ENCODE data around the gene FCRLB.
"Not testable (repeated sequence)": the region's sequence is repeated elsewhere in the genome, so short reads cannot be mapped to it uniquely, and the experiment has no call there.

FCRLB gene

GRCh38 chr1:161693020-161693712, 28.2 kb upstream of the FCRLB start:
- H3K27ac ChIP-seq (ENCODE audit: low read depth, low read length); H3K4me1 ChIP-seq (ENCODE audit: control insufficient read depth in 5 of 5, insufficient read depth in 5 of 5, low read length in 5 of 5); H3K9ac ChIP-seq (ENCODE audit: low read length in 5 of 5); H3K9me3 ChIP-seq (ENCODE audit: control insufficient read depth in 5 of 5, low read length in 5 of 5); H3K27me3 ChIP-seq (ENCODE audit: control insufficient read depth in 5 of 5, insufficient read depth in 4 of 5, low read length in 5 of 5); H3K36me3 ChIP-seq (ENCODE audit: control insufficient read depth in 5 of 5, insufficient read depth in 5 of 5, low read length in 5 of 5); H3K4me3 ChIP-seq (ENCODE audit: low read depth in 1 of 5, low read length in 5 of 5): not testable (repeated sequence)

GRCh38 chr1:161698302-161698701, 23.0 kb upstream of the FCRLB start:
- H3K9me3 ChIP-seq (ENCODE audit: control insufficient read depth in 5 of 5, low read length in 5 of 5); H3K9ac ChIP-seq (ENCODE audit: low read length in 5 of 5); H3K27ac ChIP-seq (ENCODE audit: low read depth, low read length); H3K4me1 ChIP-seq (ENCODE audit: control insufficient read depth in 5 of 5, insufficient read depth in 5 of 5, low read length in 5 of 5); H3K27me3 ChIP-seq (ENCODE audit: control insufficient read depth in 5 of 5, insufficient read depth in 4 of 5, low read length in 5 of 5); H3K36me3 ChIP-seq (ENCODE audit: control insufficient read depth in 5 of 5, insufficient read depth in 5 of 5, low read length in 5 of 5); H3K4me3 ChIP-seq (ENCODE audit: low read depth in 1 of 5, low read length in 5 of 5): not testable (repeated sequence)

- no peak overlapping the region for H3K4me3 ChIP-seq (ENCODE audit: low read depth in 1 of 5, low read length in 5 of 5)
- H3K36me3 ChIP-seq (ENCODE audit: control insufficient read depth in 5 of 5, insufficient read depth in 5 of 5, low read length in 5 of 5), result no peaks in the 10 kb centered on the region
- H3K27ac ChIP-seq (ENCODE audit: low read depth, low read length), result no peak overlapping the region
- H3K9ac ChIP-seq (ENCODE audit: low read length in 5 of 5), result no peak overlapping the region
- no peaks in the 10 kb centered on the region for H3K27me3 ChIP-seq (ENCODE audit: control insufficient read depth in 5 of 5, insufficient read depth in 4 of 5, low read length in 5 of 5)
- peaks cover 0 to 7% (median 4%) of the 10 kb centered on the region in 5 donors for H3K4me1 ChIP-seq (ENCODE audit: control insufficient read depth in 5 of 5, insufficient read depth in 5 of 5, low read length in 5 of 5)
- H3K9me3 ChIP-seq (ENCODE audit: control insufficient read depth in 5 of 5, low read length in 5 of 5), result no peaks in the 10 kb centered on the region
These were observed 19.1 kb upstream of the FCRLB start for GRCh38 chr1:161702250-161702649.

- no peaks in the 10 kb centered on the region for H3K9me3 ChIP-seq (ENCODE audit: control insufficient read depth in 5 of 5, low read length in 5 of 5)
- H3K36me3 ChIP-seq (ENCODE audit: control insufficient read depth in 5 of 5, insufficient read depth in 5 of 5, low read length in 5 of 5), result no peaks in the 10 kb centered on the region
- no peak overlapping the region for H3K27ac ChIP-seq (ENCODE audit: low read depth, low read length)
- no peaks in the 10 kb centered on the region for H3K27me3 ChIP-seq (ENCODE audit: control insufficient read depth in 5 of 5, insufficient read depth in 4 of 5, low read length in 5 of 5)
- peaks cover 0 to 7% (median 4%) of the 10 kb centered on the region in 5 donors for H3K4me1 ChIP-seq (ENCODE audit: control insufficient read depth in 5 of 5, insufficient read depth in 5 of 5, low read length in 5 of 5)
- H3K9ac ChIP-seq (ENCODE audit: low read length in 5 of 5), result no peak overlapping the region
- H3K4me3 ChIP-seq (ENCODE audit: low read depth in 1 of 5, low read length in 5 of 5), result no peak overlapping the region
These were observed 15.8 kb upstream of the FCRLB start for GRCh38 chr1:161705537-161705936.

GRCh38 chr1:161706113-161706481, 15.2 kb upstream of the FCRLB start:
- H3K4me1 ChIP-seq (ENCODE audit: control insufficient read depth in 5 of 5, insufficient read depth in 5 of 5, low read length in 5 of 5), result peaks cover 0 to 7% (median 4%) of the 10 kb centered on the region in 5 donors
- H3K27me3 ChIP-seq (ENCODE audit: control insufficient read depth in 5 of 5, insufficient read depth in 4 of 5, low read length in 5 of 5), result peaks cover 0 to 3% (median 0%) of the 10 kb centered on the region in 5 donors
- H3K9ac ChIP-seq (ENCODE audit: low read length in 5 of 5), result no peak overlapping the region
- no peak overlapping the region for H3K4me3 ChIP-seq (ENCODE audit: low read depth in 1 of 5, low read length in 5 of 5)
- no peaks in the 10 kb centered on the region for H3K9me3 ChIP-seq (ENCODE audit: control insufficient read depth in 5 of 5, low read length in 5 of 5)
- H3K36me3 ChIP-seq (ENCODE audit: control insufficient read depth in 5 of 5, insufficient read depth in 5 of 5, low read length in 5 of 5), result no peaks in the 10 kb centered on the region
- H3K27ac ChIP-seq (ENCODE audit: low read depth, low read length), result no peak overlapping the region

- Histone ChIP-seq H3K9me3 (ENCODE audit: control insufficient read depth in 5 of 5, low read length in 5 of 5) (no peaks in the 10 kb centered on the region), H3K4me3 (ENCODE audit: low read depth in 1 of 5, low read length in 5 of 5) (no peak within 1 kb of the TSS), H3K27ac (ENCODE audit: low read depth, low read length) (no peak within 1 kb of the TSS), H3K9ac (ENCODE audit: low read length in 5 of 5) (no peak within 1 kb of the TSS), H3K27me3 (ENCODE audit: control insufficient read depth in 5 of 5, insufficient read depth in 4 of 5, low read length in 5 of 5) (peaks cover 0 to 3% (median 0%) of the 10 kb centered on the region in 5 donors), H3K4me1 (ENCODE audit: control insufficient read depth in 5 of 5, insufficient read depth in 5 of 5, low read length in 5 of 5) (peaks cover 0 to 7% (median 4%) of the 10 kb centered on the region in 5 donors), H3K36me3 (ENCODE audit: control insufficient read depth in 5 of 5, insufficient read depth in 5 of 5, low read length in 5 of 5) (no peaks in the 10 kb centered on the region)
These were observed 14.6 kb upstream of the FCRLB start, which contains the start of gene FCRLA for GRCh38 chr1:161706482-161707347. FCRLA (plus strand) TSS chr1:161707229; CDS start chr1:161707265, 36 bp downstream.

GRCh38 chr1:161707503-161707902, 13.8 kb upstream of the FCRLB start:
- Histone ChIP-seq H3K4me3 (ENCODE audit: low read depth in 1 of 5, low read length in 5 of 5) (no peak overlapping the region), H3K9me3 (ENCODE audit: control insufficient read depth in 5 of 5, low read length in 5 of 5) (no peaks in the 10 kb centered on the region), H3K9ac (ENCODE audit: low read length in 5 of 5) (no peak overlapping the region), H3K27me3 (ENCODE audit: control insufficient read depth in 5 of 5, insufficient read depth in 4 of 5, low read length in 5 of 5) (peaks cover 0 to 3% (median 0%) of the 10 kb centered on the region in 5 donors), H3K4me1 (ENCODE audit: control insufficient read depth in 5 of 5, insufficient read depth in 5 of 5, low read length in 5 of 5) (peaks cover 0 to 7% (median 4%) of the 10 kb centered on the region in 5 donors), H3K27ac (ENCODE audit: low read depth, low read length) (no peak overlapping the region), H3K36me3 (ENCODE audit: control insufficient read depth in 5 of 5, insufficient read depth in 5 of 5, low read length in 5 of 5) (no peaks in the 10 kb centered on the region)

- H3K36me3 ChIP-seq (ENCODE audit: control insufficient read depth in 5 of 5, insufficient read depth in 5 of 5, low read length in 5 of 5), result no peaks in the 10 kb centered on the region
- peaks cover 0 to 7% (median 4%) of the 10 kb centered on the region in 5 donors for H3K4me1 ChIP-seq (ENCODE audit: control insufficient read depth in 5 of 5, insufficient read depth in 5 of 5, low read length in 5 of 5)
- H3K27ac ChIP-seq (ENCODE audit: low read depth, low read length), result no peak overlapping the region
- H3K9ac ChIP-seq (ENCODE audit: low read length in 5 of 5), result no peak overlapping the region
- no peak overlapping the region for H3K4me3 ChIP-seq (ENCODE audit: low read depth in 1 of 5, low read length in 5 of 5)
- no peaks in the 10 kb centered on the region for H3K9me3 ChIP-seq (ENCODE audit: control insufficient read depth in 5 of 5, low read length in 5 of 5)
- H3K27me3 ChIP-seq (ENCODE audit: control insufficient read depth in 5 of 5, insufficient read depth in 4 of 5, low read length in 5 of 5), result peaks cover 0 to 3% (median 0%) of the 10 kb centered on the region in 5 donors
These were observed 12.0 kb upstream of the FCRLB start for GRCh38 chr1:161709373-161709772.

- Histone ChIP-seq H3K9ac (ENCODE audit: low read length in 5 of 5) (no peak overlapping the region), H3K36me3 (ENCODE audit: control insufficient read depth in 5 of 5, insufficient read depth in 5 of 5, low read length in 5 of 5) (no peaks in the 10 kb centered on the region), H3K27ac (ENCODE audit: low read depth, low read length) (no peak overlapping the region), H3K4me1 (ENCODE audit: control insufficient read depth in 5 of 5, insufficient read depth in 5 of 5, low read length in 5 of 5) (peaks cover 0 to 7% (median 4%) of the 10 kb centered on the region in 5 donors), H3K27me3 (ENCODE audit: control insufficient read depth in 5 of 5, insufficient read depth in 4 of 5, low read length in 5 of 5) (peaks cover 0 to 3% (median 0%) of the 10 kb centered on the region in 5 donors), H3K4me3 (ENCODE audit: low read depth in 1 of 5, low read length in 5 of 5) (no peak overlapping the region), H3K9me3 (ENCODE audit: control insufficient read depth in 5 of 5, low read length in 5 of 5) (no peaks in the 10 kb centered on the region)
These were observed 10.8 kb upstream of the FCRLB start for GRCh38 chr1:161710560-161710959.

All from subcutaneous abdominal adipose tissue (tissue), 5 donors.